HG03025 (cell line): ENCODE results near the gene DDX19B.
A peak's percentile ranks its signal among the peaks of the same experiment; 100 is the strongest.
"Not testable (repeated sequence)": the region's sequence is repeated elsewhere in the genome, so short reads cannot be mapped to it uniquely, and the experiment has no call there.

ENCODE experiments used
- ATAC-seq: cut with Tn5 transposase; IDR thresholded peaks from one replicate; pipeline ENCODE4 v1.9.1; 2021; ENCODE audit warnings: mild to moderate bottlenecking, moderate library complexity; ENCODE audit not compliant: unreplicated experiment, low FRiP score

Gene DDX19B

DNA sequence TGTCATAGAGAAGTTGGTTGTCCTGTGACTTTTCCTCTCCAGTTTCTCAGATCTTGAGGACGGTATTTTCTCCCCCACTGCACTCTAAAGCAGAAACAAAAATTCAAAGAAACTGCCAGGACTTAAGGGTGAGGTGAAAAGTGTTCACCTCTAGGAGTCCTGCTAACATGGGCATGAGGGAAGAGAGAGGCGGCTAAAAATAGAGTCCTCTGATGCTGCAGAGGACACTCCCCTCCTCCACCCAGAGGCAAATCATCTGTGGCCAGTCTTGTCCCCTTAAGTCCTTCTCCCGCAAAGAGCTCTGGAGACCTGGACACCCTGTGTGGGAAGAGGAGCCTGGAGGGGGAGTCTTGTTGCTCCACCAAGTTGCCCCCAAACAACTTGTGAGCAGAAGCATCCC, 43.0 kb downstream of the DDX19B start:
- ATAC-seq: no peak

DNA sequence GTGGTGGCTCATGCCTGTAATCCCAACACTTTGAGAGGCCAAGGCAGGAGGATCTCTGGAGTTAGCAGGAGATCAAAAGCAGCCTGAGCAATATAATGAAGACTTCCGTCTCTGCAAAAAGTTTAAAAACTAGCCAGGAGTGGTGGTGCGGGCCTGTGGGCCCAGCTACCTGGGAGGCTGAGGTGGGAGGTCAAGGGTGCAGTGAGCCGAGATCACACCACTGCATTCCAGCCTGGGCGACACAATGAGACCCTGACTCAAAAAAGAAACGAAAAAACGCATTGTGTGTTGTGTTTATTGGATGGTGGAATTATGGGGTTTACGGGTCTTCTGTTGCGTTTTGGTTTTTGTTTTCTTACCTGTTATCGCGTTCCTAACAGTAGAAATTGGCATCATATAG, 46.9 kb downstream of the DDX19B start:
- ATAC-seq: no peak

- no peak for ATAC-seq
These were observed 50.0 kb downstream of the DDX19B start for GRCh38 chr16:70348991-70349390.

GRCh38 chr16:70349783-70350182, 50.8 kb downstream of the DDX19B start:
- ATAC-seq: no peak

- no peak for ATAC-seq
These were observed 60.6 kb downstream of the DDX19B start for GRCh38 chr16:70359552-70359951.

GRCh38 chr16:70364399-70364798, 65.4 kb downstream of the DDX19B start:
- no peak for ATAC-seq

GRCh38 chr16:70370145-70370544, 71.2 kb downstream of the DDX19B start:
- ATAC-seq: not testable (repeated sequence)

GRCh38 chr16:70370924-70371323, 71.9 kb downstream of the DDX19B start:
- ATAC-seq: no peak

- no peak for ATAC-seq
These were observed 74.1 kb downstream of the DDX19B start for GRCh38 chr16:70372921-70373728.

GRCh38 chr16:70374213-70374612, 75.2 kb downstream of the DDX19B start:
- no peak for ATAC-seq

GRCh38 chr16:70375636-70376611, 76.9 kb downstream of the DDX19B start:
- ATAC-seq: no peak

DNA sequence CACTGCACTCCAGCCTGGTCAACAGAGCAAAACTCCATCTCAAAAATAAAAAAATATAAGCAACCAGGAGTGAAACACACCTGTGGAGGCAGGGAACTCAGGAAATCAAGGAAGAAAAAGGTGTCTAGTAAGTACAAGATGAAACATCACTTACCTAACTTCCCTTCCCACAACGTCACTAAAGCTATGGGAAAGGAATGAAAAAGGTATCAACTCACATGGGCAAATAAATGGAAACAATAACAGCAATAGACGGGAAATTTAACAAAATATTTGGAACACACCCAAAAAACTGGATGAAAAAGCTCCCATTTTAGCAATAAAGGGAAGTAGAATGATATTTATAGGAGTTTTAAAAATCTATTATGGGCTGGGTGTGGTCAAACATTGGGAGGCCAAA, 78.8 kb downstream of the DDX19B start:
- no peak for ATAC-seq

GRCh38 chr16:70378869-70379493, 80.0 kb downstream of the DDX19B start:
- no peak for ATAC-seq

DNA sequence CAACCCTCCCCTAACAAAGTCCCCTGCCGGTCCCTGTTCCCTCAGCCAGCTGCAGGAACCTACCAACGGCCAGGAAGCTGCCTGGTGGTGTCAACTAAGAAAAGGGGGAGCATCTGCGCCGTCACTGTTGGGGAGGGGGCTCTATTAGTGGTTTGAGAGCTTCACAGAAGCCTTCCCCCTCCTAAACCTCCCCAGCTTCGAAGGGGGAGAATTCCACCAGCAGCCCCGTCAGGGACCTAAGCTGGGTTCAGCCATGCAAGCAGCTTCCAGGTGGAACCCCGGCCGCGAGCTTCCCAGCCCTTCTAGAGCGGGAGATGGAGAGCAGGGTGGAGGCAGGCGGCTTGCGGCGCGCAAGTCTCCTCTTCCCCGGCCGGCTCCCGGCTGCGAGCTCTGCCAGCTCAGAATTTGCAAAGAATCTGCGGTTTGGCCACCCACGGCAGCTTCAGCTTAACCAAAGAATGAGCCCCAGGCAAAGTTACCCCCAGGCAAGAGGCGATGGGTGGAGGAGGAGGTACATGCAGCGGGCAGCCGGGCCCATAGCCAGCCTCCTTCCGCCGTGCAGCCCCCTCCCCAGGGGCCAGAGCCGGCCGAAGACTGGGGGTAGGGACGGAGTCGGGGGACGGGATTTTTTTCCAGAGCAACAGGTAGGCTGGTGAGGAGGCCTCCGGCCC, 81.4 kb downstream of the DDX19B start:
- ATAC-seq: peak; percentile 16

DNA sequence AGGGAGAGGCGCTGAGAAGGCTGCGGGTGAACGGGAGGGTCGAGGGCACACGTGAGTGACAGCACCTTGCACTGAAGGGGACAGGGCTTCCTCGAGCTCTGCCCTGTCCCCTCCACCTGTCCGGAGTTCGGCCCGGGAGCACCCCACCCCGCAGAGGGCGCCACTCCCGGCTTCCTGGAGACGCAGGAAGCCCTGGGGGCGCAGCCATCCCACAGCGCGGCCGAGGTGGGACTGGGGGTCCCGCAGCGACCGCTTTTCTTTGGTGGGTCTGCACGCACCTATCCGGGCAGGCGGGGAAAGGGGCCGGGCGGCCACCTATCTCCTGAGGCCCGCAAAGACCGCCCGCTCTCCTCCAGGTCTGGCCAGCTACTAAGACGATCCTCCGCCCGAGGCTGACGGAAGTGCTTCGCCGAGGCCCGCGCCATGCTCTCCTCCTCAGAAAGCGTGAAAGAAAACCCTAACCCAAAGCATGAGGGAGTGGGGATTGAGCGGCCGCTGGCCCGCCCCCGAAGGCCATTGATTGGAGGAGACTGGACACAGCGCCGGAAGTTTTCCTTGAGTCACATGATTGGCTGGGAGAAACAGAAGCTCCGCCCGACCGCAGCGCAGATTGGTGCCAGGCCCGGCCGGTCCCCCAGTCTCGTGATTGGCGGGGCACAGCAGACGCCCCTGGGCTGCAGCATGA, 82.1 kb downstream of the DDX19B start:
- peak; percentile 80 for ATAC-seq

DNA sequence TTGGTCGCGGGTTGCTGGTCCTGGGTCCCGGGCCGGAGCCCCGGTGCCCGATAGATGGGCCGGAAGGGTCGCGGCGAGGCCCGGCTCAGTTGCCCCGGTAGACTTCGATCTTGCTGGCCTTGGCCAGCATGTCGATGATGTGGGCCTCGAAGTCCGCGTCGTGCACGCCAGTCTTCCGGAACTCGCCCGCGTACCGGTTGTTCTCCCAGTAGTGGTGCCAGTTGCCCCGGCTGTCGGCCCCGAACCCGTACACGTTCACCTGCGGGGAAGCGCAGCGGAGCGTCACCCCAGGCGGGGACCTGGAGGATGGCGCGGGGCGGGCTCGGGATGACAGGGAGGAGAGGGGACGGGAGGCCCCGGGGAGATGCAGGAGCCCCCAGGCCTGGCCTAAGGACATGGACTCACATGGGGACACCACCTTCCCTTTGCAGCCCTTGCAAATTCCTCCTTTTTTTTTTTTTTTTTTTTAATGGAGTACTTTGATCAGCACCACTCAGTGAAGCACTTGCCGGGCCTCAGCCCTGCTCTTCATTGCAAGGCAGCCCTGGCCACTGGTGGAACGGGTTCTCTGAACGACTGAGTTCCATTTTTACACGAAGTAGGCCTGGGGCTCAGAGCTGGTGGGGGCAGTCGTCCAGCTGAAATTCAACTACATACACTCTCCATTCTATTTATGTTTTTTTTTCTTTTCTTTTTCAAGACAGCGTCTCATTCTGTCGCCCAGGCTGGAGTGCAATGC, 82.8 kb downstream of the DDX19B start:
- ATAC-seq: peak; percentile 2

GRCh38 chr16:70383421-70383960, 84.5 kb downstream of the DDX19B start:
- ATAC-seq: no peak
